SK-N-SH treated with all-trans-retinoic acid at 6 μM for 48 hours (cell line): Measurements from ENCODE around the gene STARD3.

Experiments used
- BACH2 ChIP-seq: fragments of 250-450 bp; sonication (Bioruptor Pico); IDR thresholded peaks from 2 replicates; pipeline ENCODE4 v1.9.0; 2021; ENCODE audit warnings: mild to moderate bottlenecking, borderline replicate concordance
- PATZ1 ChIP-seq: fragments of 250-450 bp; sonication (Bioruptor Pico); IDR thresholded peaks from 2 replicates; pipeline ENCODE4 v1.8.0; 2020; ENCODE audit warnings: mild to moderate bottlenecking, moderate library complexity, borderline replicate concordance
- SNAI2 ChIP-seq: fragments of 250-450 bp; sonication (Bioruptor Pico); IDR thresholded peaks from 2 replicates; pipeline ENCODE4 v1.5.0; 2020; ENCODE audit warnings: mild to moderate bottlenecking, moderate library complexity
- ZC3H10 ChIP-seq: fragments of 250-450 bp; sonication (Bioruptor Pico); IDR thresholded peaks from 2 replicates; pipeline ENCODE4 v1.5.1; 2021; ENCODE audit warnings: mild to moderate bottlenecking, moderate library complexity
- ZFP3 ChIP-seq: fragments of 250-450 bp; sonication (Bioruptor Pico); IDR thresholded peaks from 2 replicates; pipeline ENCODE4 v1.5.0; 2020; ENCODE audit warnings: mild to moderate bottlenecking, moderate library complexity
- ZFP30 ChIP-seq: fragments of 450-650 bp; formaldehyde crosslinking; IDR thresholded peaks from 2 replicates; pipeline ENCODE4 v1.5.0; 2022; ENCODE audit warnings: mild to moderate bottlenecking, moderate library complexity
- ZNF565 ChIP-seq: fragments of 450-650 bp; formaldehyde crosslinking; conservative IDR thresholded peaks from 2 replicates; pipeline ENCODE4 v1.5.0; 2020; ENCODE audit warnings: low read depth, mild to moderate bottlenecking, moderate library complexity
- TF ChIP-seq, protein P1 (sequence below): fragments of 250-450 bp; sonication (Bioruptor Pico); IDR thresholded peaks from 2 replicates; pipeline ENCODE4 v1.8.0; 2021; ENCODE audit warnings: low read depth, mild to moderate bottlenecking, moderate library complexity, borderline replicate concordance
- TF ChIP-seq, protein P2 (sequence below): fragments of 250-450 bp; sonication (Bioruptor Pico); IDR thresholded peaks from 2 replicates; pipeline ENCODE4 v1.5.1; 2020; ENCODE audit warnings: low read depth, mild to moderate bottlenecking, moderate library complexity

- no peak for TF ChIP-seq SNAI2
- TF ChIP-seq, protein P1, sequence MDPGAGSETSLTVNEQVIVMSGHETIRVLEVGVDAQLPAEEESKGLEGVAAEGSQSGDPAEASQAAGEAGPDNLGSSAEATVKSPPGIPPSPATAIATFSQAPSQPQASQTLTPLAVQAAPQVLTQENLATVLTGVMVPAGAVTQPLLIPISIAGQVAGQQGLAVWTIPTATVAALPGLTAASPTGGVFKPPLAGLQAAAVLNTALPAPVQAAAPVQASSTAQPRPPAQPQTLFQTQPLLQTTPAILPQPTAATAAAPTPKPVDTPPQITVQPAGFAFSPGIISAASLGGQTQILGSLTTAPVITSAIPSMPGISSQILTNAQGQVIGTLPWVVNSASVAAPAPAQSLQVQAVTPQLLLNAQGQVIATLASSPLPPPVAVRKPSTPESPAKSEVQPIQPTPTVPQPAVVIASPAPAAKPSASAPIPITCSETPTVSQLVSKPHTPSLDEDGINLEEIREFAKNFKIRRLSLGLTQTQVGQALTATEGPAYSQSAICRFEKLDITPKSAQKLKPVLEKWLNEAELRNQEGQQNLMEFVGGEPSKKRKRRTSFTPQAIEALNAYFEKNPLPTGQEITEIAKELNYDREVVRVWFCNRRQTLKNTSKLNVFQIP = no peak
- no peak for TF ChIP-seq ZNF565 (CRISPR knock-in tag)
- no peak for TF ChIP-seq PATZ1 (CRISPR knock-in tag)
- TF ChIP-seq BACH2 (CRISPR knock-in tag) = no peak
- TF ChIP-seq ZFP30 = no peak
- no peak for TF ChIP-seq ZC3H10 (CRISPR knock-in tag)
- TF ChIP-seq, protein P2, sequence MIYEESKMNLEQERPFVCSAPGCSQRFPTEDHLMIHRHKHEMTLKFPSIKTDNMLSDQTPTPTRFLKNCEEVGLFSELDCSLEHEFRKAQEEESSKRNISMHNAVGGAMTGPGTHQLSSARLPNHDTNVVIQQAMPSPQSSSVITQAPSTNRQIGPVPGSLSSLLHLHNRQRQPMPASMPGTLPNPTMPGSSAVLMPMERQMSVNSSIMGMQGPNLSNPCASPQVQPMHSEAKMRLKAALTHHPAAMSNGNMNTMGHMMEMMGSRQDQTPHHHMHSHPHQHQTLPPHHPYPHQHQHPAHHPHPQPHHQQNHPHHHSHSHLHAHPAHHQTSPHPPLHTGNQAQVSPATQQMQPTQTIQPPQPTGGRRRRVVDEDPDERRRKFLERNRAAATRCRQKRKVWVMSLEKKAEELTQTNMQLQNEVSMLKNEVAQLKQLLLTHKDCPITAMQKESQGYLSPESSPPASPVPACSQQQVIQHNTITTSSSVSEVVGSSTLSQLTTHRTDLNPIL (CRISPR knock-in tag) = no peak
- TF ChIP-seq ZFP3 = no peak
These were observed 4.2 kb downstream of the STARD3 start for GRCh38 chr17:39641097-39641496.
